ENCODE results near the gene OVCA2. TPM values are rescaled to one million over a fixed set of nuclear protein-coding genes. Genes with fewer than 3 reads are reported as not detected.

The OVCA2 gene
- total RNA-seq, result 33.4 and 35.7 TPM in 2 replicates

DNA sequence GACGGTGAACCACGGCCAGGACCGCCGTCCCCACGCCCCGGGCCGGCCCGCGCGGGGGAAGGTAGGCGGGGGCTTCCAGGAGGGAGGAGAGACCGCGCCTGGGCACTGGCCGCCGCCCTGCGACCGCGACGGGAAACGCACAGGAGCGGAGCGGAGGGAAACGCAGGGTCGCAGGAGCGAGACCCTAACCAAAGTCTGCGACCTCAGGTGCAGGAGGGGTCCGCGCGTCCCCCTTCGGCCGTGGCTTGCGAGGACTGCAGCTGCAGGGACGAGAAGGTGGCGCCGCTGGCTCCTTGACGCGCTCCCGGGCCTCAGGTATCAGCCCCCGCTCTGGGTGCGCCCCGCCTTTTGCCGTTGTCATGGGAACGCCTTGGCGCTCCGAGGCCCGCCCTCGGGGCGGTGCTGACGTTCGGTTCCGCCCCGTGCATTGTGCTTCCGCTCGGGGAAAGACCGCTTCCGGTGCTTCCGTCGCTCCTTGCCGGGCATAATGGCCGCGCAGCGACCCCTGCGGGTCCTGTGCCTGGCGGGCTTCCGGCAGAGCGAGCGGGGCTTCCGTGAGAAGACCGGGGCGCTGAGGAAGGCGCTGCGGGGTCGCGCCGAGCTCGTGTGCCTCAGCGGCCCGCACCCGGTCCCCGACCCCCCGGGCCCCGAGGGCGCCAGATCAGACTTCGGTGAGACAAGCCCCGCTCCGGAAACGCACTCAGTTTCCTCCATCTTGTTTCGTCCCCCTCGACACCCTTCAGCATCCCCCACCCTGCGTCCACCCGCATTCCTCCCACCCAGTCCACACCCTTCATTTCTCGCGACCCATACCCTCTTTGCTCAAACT, at the start of gene OVCA2:
TSS of gene OVCA2 (plus strand) at position 462 of the 829 bp plus-strand sequence. CDS start at position 488, 26 bp downstream.

DNA sequence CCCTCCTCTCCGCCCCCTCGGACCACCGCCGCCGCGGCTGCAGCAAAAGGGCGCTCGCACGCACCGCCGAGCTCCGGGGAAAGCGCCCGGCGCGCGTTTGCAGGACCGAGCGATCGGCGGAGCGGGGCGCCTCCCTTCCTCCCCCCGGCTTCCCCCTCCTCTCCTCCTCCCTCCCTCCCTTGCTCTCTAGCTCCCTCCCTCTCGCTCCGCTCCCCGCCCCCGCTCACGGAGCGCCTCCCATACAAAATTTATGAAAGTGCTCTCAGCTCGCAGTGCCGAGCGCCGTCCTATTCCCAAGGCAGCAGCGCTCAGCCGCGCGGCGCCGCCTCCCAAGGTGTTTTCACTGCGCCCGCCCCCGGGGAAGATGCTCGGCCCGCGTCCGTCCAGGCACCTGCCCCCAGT, 16.6 kb upstream of the OVCA2 start, which contains the start of gene RTN4RL1:
TSS of gene RTN4RL1 (minus strand) at position 115 of the 402 bp plus-strand sequence. CDS start 469 bp downstream, outside the sequence.

DNA sequence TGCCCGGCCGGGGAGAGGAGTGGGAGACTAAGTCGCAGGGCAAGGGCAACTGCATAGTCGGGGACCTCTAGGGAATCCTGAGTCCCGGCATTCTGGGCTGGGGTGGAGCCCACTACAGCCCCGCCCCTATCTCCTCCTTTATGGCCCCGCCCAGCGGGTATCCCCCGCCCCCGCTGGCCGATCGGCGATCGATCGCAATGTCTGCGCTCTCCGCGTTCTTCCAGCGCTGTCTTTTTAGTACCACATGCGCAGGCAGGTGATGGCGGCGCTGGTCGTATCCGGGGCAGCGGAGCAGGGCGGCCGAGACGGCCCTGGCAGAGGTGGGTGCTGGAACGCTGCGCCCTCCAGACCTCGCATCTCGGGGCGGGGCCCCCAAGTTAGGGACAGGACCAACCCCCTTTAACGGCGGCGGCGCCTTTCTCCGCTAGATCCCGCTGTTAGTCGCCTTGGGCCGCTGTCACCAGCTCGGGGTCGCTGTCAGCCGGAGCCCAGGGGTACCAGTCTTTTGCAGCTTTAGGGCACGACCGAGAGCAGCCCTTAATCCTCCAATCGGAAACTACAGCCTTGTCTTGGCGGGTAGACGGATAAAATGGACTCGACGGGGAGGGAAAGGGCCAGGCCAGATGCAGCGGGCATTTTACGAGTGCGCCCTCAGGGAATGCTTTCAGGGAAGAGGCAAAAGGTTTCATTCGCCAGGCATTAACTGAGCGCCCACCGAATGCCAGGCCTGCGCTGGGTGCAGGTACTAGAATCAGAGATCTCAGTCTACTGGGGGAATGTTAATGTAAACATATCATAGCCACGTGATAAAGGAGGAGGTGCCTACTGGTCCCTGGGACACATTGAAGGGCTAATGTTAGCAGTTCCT, 11.7 kb upstream of the OVCA2 start, which contains the start of gene DPH1:
TSS of gene DPH1 (plus strand) at position 243 of the 868 bp plus-strand sequence. CDS start at position 260, 17 bp downstream.

DNA sequence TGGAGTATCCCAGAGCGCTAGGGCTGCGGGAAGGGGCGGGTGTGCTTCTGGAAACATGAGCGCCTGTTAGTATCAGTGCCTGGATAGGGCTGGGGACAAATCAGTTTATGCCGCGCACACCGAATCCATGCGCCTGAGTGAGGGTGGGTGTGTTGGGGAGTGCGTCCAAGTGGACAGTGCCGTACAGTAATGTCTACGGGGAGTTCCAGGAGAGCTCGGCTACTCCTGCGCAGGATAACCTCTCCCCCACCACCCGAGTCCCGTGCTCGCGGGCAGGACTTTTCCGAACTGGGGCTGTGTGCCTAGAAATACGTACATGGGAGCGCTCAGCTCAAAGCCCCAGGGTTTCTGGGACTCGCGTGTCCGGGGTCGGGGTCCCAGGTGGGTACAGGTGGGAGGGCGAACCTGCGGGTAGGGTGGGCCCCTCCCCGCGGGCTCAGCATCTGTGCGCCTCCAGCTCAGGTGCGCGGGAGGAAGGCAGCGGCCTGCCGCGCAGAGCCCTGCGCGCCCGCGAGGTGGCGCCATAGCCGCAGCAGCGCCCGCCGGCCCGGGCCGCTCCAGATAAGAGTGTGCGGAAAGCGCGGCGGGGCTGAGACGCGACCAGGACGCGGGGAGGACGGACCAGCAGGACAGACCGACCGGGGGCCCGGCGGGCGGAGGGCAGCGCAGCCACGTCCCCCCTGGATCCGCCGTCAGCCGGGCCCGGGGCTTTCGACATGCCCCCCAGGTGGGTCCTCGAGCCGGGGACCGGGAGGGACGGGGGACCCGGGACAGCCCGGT, 12.9 kb downstream of the OVCA2 start, which contains the start of gene HIC1:
TSS of gene HIC1 (plus strand) at position 592 of the 780 bp plus-strand sequence. CDS start 1,588 bp downstream, outside the sequence.

Other genes with a start within 250 kb of the OVCA2 start
- gene SMYD4, start 212.1 kb upstream of the OVCA2 start, total RNA-seq, result 8.9 and 10.8 TPM in 2 replicates
- 46.8 and 47.2 TPM in 2 replicates for gene RPA1, start 212.0 kb upstream of the OVCA2 start, total RNA-seq
- 1.1 and 14.4 TPM in 2 replicates for gene RTN4RL1, start 16.7 kb upstream of the OVCA2 start, total RNA-seq
- gene DPH1, start 11.9 kb upstream of the OVCA2 start, total RNA-seq, result 14.4 and 17.8 TPM in 2 replicates
- gene HIC1, start 13.1 kb downstream of the OVCA2 start, total RNA-seq, result 10.4 and 12.7 TPM in 2 replicates

All from aortic smooth muscle cell (primary cell).